ENCODE results near the gene UTP4. TPM values are rescaled to one million over a fixed set of nuclear protein-coding genes. Genes with fewer than 3 reads are reported as not detected.

Gene UTP4
- total RNA-seq, 2 donors from 2014 or later: 9.2 to 12.2 TPM

- ATAC-seq (no peak), DNase-seq (no peak)
- Histone ChIP-seq H3K4me3 (no peak overlapping the region), H3K4me1 (peaks cover 8% of the 10 kb centered on the region), H3K36me3 (replicated peaks in 1 of 2; ENCODE audit: insufficient read depth in 1 of 2, low read depth in 2 of 2) (no peaks in the 10 kb centered on the region), H3K27ac (no peak overlapping the region), H3K9me3 (no peaks in the 10 kb centered on the region), H3K27me3 (no peaks in the 10 kb centered on the region)
- WGBS, 2 donors: 85 to 89% methylated on average over 2 to 6 of the region's 6 CpGs
- TF ChIP-seq CTCF (IDR thresholded peaks at IDR 0.05) (no peak), POLR2A (IDR thresholded peaks at IDR 0.05) (no peak)
- intact Hi-C loops (cut with DNase I): no loop called here
These were observed 37.3 kb upstream of the UTP4 start for GRCh38 chr16:69095193-69095592.

GRCh38 chr16:69100071-69100691, 32.3 kb upstream of the UTP4 start:
- peaks cover 20% of the 10 kb centered on the region for H3K4me1 ChIP-seq
- H3K4me3 ChIP-seq: no peak overlapping the region
- WGBS, 2 donors: 3 to 11% methylated on average over 6 to 11 of the region's 11 CpGs
- intact Hi-C loops (cut with DNase I): no loop called here
- no peaks in the 10 kb centered on the region for H3K27me3 ChIP-seq
- H3K36me3 ChIP-seq (replicated peaks in 1 of 2; ENCODE audit: insufficient read depth in 1 of 2, low read depth in 2 of 2): no peaks in the 10 kb centered on the region
- peak in 2 of 4 donors; percentile 15 to 23 for DNase-seq
- peak; percentile 68 for ATAC-seq
- TF ChIP-seq POLR2A (IDR thresholded peaks at IDR 0.05): peak in 2 of 3 donors; percentile 22 to 25
- TF ChIP-seq CTCF (IDR thresholded peaks at IDR 0.05): no peak
- H3K27ac ChIP-seq: peak overlapping the region; percentile 40 to 75 (median 52)
- H3K9me3 ChIP-seq: no peaks in the 10 kb centered on the region

GRCh38 chr16:69105501-69106361, 26.7 kb upstream of the UTP4 start, which contains the start of gene HAS3:
Gene HAS3, plus strand, starts transcription at chr16:69105653. Its CDS starts 3,743 bp downstream, at chr16:69109396.
- peak; percentile 58 to 77 (median 64) for DNase-seq
- WGBS, 2 donors: 0 to 1% methylated on average over 19 to 71 of the region's 80 CpGs
- Histone ChIP-seq H3K4me1 (peaks cover 33% of the 10 kb centered on the region), H3K4me3 (peak within 1 kb of the TSS; percentile 29 to 41), H3K27ac (peak within 1 kb of the TSS in 3 of 4 donors; percentile 19 to 61 (median 35)), H3K36me3 (replicated peaks in 1 of 2; ENCODE audit: insufficient read depth in 1 of 2, low read depth in 2 of 2) (no peaks in the 10 kb centered on the region), H3K9me3 (no peaks in the 10 kb centered on the region), H3K27me3 (no peaks in the 10 kb centered on the region)
- ATAC-seq: peak; percentile 78
- intact Hi-C loops (cut with DNase I): no loop called here
- TF ChIP-seq CTCF (IDR thresholded peaks at IDR 0.05): peak in 5 of 7 experiments; percentile 15 to 39 (median 33)
- TF ChIP-seq POLR2A (IDR thresholded peaks at IDR 0.05): peak in 2 of 3 donors; percentile 35 to 43

- WGBS, 2 donors: 0 to 2% methylated on average over 12 to 50 of the region's 55 CpGs
- no peaks in the 10 kb centered on the region for H3K27me3 ChIP-seq
- H3K9me3 ChIP-seq: no peaks in the 10 kb centered on the region
- H3K36me3 ChIP-seq (replicated peaks in 1 of 2; ENCODE audit: insufficient read depth in 1 of 2, low read depth in 2 of 2): no peaks in the 10 kb centered on the region
- ATAC-seq: no peak
- H3K4me1 ChIP-seq: peaks cover 29% of the 10 kb centered on the region
- peak in 1 of 4 donors; percentile 23 for DNase-seq
- intact Hi-C loops (cut with DNase I): no loop called here
- no peak overlapping the region for H3K27ac ChIP-seq
- H3K4me3 ChIP-seq: peak overlapping the region in 1 of 2 donors; percentile 17
- TF ChIP-seq CTCF (IDR thresholded peaks at IDR 0.05): no peak
- no peak for TF ChIP-seq POLR2A (IDR thresholded peaks at IDR 0.05)
These were observed 25.7 kb upstream of the UTP4 start for GRCh38 chr16:69106491-69107315.
